OCI-LY3 (cell line): Measurements from ENCODE around the gene COL27A1.

Experiments used
- H2AFZ ChIP-seq: fragments of 200-600, 300-600 bp; shearing (Covaris generic); 2 replicates; pipeline ENCODE4 v1.6.0; 2014; ENCODE audit warnings: antibody characterized with exemption, low read depth, low read length
- H3K27ac ChIP-seq: fragments of 200-600, 300-600 bp; sonication (generic); 2 replicates; pipeline ENCODE4 v1.5.1; 2014; ENCODE audit warnings: mild to moderate bottlenecking, low read length, moderate library complexity, mixed read lengths
- H3K27me3 ChIP-seq: fragments of 200-600, 300-600 bp; sonication (generic); 2 replicates; pipeline ENCODE4 v1.6.1; 2014; ENCODE audit warnings: low read depth, low read length, mixed read lengths
- H3K36me3 ChIP-seq: fragments of 200-600, 300-600 bp; sonication (generic); replicated peaks from 2 replicates; pipeline ENCODE3; 2014; ENCODE audit warnings: low read depth, low read length, mixed read lengths
- H3K4me1 ChIP-seq: fragments of 300-600, 200-600 bp; sonication (generic); 2 replicates; pipeline ENCODE4 v1.6.1; 2014; ENCODE audit warnings: low read length, mixed read lengths
- H3K4me2 ChIP-seq: fragments of 200-600, 300-600 bp; sonication (generic); 2 replicates; pipeline ENCODE4 v1.6.1; 2014; ENCODE audit warnings: low read length, mixed read lengths
- H3K4me3 ChIP-seq: fragments of 300-600, 200-600 bp; sonication (generic); 2 replicates; pipeline ENCODE4 v1.5.1; 2014; ENCODE audit warnings: antibody characterized with exemption, mild to moderate bottlenecking, low read length, moderate library complexity
- H3K79me2 ChIP-seq: fragments of 300-600, 200-600 bp; shearing (Covaris generic); 2 replicates; pipeline ENCODE4 v1.6.1; 2014; ENCODE audit warnings: mild to moderate bottlenecking, low read length, mixed read lengths
- H3K9ac ChIP-seq: fragments of 300-600, 200-600 bp; shearing (Covaris generic); 2 replicates; pipeline ENCODE4 v1.6.0; 2014; ENCODE audit warnings: mild to moderate bottlenecking, low read length, moderate library complexity
- H3K9me3 ChIP-seq: fragments of 200-600, 300-600 bp; shearing (Covaris generic); 2 replicates; pipeline ENCODE4 v1.6.1; 2014; ENCODE audit warnings: low read length, mixed read lengths; ENCODE audit not compliant: insufficient read depth
- H4K20me1 ChIP-seq: fragments of 200-600, 300-600 bp; sonication (generic); 2 replicates; pipeline ENCODE4 v1.6.1; 2016; ENCODE audit warnings: low read length, mixed read lengths; ENCODE audit not compliant: insufficient read depth
- CTCF ChIP-seq: fragments of 200-600, 300-600 bp; sonication (generic); IDR thresholded peaks from 2 replicates; pipeline ENCODE4 v1.5.1; 2014; ENCODE audit warnings: antibody characterized with exemption, low read length, low read depth
- EZH2phosphoT487 ChIP-seq: fragments of 200-600 bp; shearing (Covaris generic); IDR thresholded peaks from 2 replicates; pipeline ENCODE4 v1.6.1; 2018; ENCODE audit warnings: antibody characterized with exemption, mixed run types, low read depth

COL27A1 gene

GRCh38 chr9:114309096-114309495, 153.8 kb downstream of the COL27A1 start:
- no peaks in the 10 kb centered on the region for H3K79me2 ChIP-seq
- H3K9ac ChIP-seq: no peak overlapping the region
- TF ChIP-seq EZH2phosphoT487 (no peak), CTCF (no peak)
- H3K27me3 ChIP-seq: peaks cover 3% of the 10 kb centered on the region; the same call in 1 of the 2 replicates
- H4K20me1 ChIP-seq: no peaks in the 10 kb centered on the region
- no peaks in the 10 kb centered on the region for H3K4me1 ChIP-seq
- no peak overlapping the region for H3K4me2 ChIP-seq
- no peaks in the 10 kb centered on the region for H3K9me3 ChIP-seq
- no peak overlapping the region for H2AFZ ChIP-seq
- H3K4me3 ChIP-seq: no peak overlapping the region
- no peak overlapping the region for H3K27ac ChIP-seq
- H3K36me3 ChIP-seq: no peaks in the 10 kb centered on the region

- H3K79me2 ChIP-seq: no peaks in the 10 kb centered on the region
- no peak overlapping the region for H3K4me3 ChIP-seq
- no peaks in the 10 kb centered on the region for H3K4me1 ChIP-seq
- H2AFZ ChIP-seq: no peak overlapping the region
- no peaks in the 10 kb centered on the region for H3K36me3 ChIP-seq
- H3K27me3 ChIP-seq: no peaks in the 10 kb centered on the region
- H4K20me1 ChIP-seq: no peaks in the 10 kb centered on the region
- no peaks in the 10 kb centered on the region for H3K9me3 ChIP-seq
- TF ChIP-seq EZH2phosphoT487: no peak
- TF ChIP-seq CTCF: no peak
- H3K9ac ChIP-seq: no peak overlapping the region
- no peak overlapping the region for H3K27ac ChIP-seq
- H3K4me2 ChIP-seq: no peak overlapping the region
Observed at GRCh38 chr9:114310471-114311450, 155.4 kb downstream of the COL27A1 start.

DNA sequence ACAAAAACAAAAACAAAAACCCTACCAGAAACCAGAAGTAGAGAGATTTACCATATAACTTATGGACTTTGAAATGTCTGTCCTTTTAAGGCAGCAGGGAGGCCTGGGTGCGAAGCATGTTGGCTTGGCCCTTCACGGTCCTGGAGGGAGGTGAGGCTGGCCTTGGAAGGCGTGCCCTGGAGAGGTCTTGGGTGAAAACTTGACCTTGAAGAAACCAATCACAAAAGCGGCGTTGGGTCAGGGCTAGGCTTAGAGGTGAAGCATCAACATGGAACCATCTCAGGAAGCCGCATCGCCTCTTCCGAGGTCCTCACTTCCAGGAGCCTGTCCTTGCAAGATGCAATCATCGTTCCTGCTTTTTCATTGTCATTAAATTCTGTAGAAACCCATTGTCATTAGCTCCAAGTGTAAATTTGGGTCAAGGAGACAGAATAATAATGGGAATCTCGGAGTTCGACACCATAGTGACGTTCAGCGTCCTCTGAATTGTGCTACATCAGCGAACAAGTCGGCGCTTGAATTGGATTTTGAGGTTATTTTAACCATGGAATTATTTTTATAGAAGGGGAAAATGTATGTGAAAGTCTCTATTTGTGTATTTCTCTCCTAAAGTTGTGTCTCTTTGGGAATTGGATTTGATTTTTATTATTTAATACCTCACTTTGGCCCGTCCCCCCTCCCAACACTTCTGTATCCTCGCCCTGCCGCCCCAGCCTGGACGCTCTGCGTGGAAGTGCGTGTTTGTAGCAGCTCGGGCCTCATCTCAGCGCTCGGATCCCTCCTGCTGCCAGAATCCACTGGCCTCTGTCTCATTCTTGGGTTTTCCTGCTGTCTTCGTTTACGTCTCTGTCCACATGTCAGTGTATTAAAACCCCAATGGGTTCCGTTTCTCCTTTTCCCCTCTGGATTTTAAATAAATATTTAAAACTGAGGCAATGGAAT, 156.5 kb downstream of the COL27A1 start:
- H3K27me3 ChIP-seq: no peaks in the 10 kb centered on the region
- H3K9ac ChIP-seq: no peak overlapping the region
- no peaks in the 10 kb centered on the region for H4K20me1 ChIP-seq
- H3K4me3 ChIP-seq: no peak overlapping the region
- TF ChIP-seq EZH2phosphoT487: no peak
- no peaks in the 10 kb centered on the region for H3K36me3 ChIP-seq
- H3K79me2 ChIP-seq: no peaks in the 10 kb centered on the region
- no peak overlapping the region for H3K4me2 ChIP-seq
- H2AFZ ChIP-seq: no peak overlapping the region
- no peaks in the 10 kb centered on the region for H3K4me1 ChIP-seq
- no peak overlapping the region for H3K27ac ChIP-seq
- H3K9me3 ChIP-seq: no peaks in the 10 kb centered on the region

GRCh38 chr9:114312513-114312875, 157.2 kb downstream of the COL27A1 start:
- Histone ChIP-seq H3K9me3 (no peaks in the 10 kb centered on the region), H3K4me3 (no peak overlapping the region), H3K4me2 (no peak overlapping the region), H3K9ac (no peak overlapping the region), H3K36me3 (no peaks in the 10 kb centered on the region), H3K79me2 (no peaks in the 10 kb centered on the region), H3K27ac (no peak overlapping the region), H2AFZ (no peak overlapping the region), H3K27me3 (no peaks in the 10 kb centered on the region), H4K20me1 (no peaks in the 10 kb centered on the region), H3K4me1 (no peaks in the 10 kb centered on the region)
- TF ChIP-seq EZH2phosphoT487 (no peak), CTCF (no peak)
